Fibroblast of lung (primary cell): ENCODE data around the gene EEFSEC. TPM values are rescaled to one million over a fixed set of nuclear protein-coding genes. Genes with fewer than 3 reads are reported as not detected.

Experiments used
- DNase-seq, 2 donors: peaks; one replicate each; pipeline versions ENCODE4 v3.0.0 to v3.0.0-alpha.2; 2010; ENCODE audit warnings: low read depth in 2 of 2
- H2AFZ ChIP-seq: 2 replicates; pipeline ENCODE4 v1.5.1; 2012; ENCODE audit warnings: low read length, control low read depth, inconsistent platforms
- H3K27ac ChIP-seq: 2 replicates; pipeline ENCODE4 v1.5.1; 2011; ENCODE audit warnings: low read length, control low read depth; ENCODE audit not compliant: insufficient read depth
- H3K27me3 ChIP-seq: 2 replicates; pipeline ENCODE4 v1.5.1; 2011; ENCODE audit warnings: mild to moderate bottlenecking, low read length; ENCODE audit not compliant: control insufficient read depth, insufficient read depth
- H3K36me3 ChIP-seq: 2 replicates; pipeline ENCODE4 v1.5.1; 2011; ENCODE audit warnings: low read length; ENCODE audit not compliant: control insufficient read depth, insufficient read depth
- H3K4me1 ChIP-seq: 2 replicates; pipeline ENCODE4 v1.5.1; 2011; ENCODE audit warnings: low read length; ENCODE audit not compliant: control insufficient read depth, insufficient read depth; ENCODE audit errors: extremely low read depth
- H3K4me2 ChIP-seq: 2 replicates; pipeline ENCODE4 v1.5.1; 2011; ENCODE audit warnings: low read length, control low read depth; ENCODE audit not compliant: insufficient read depth; ENCODE audit errors: extremely low read depth
- H3K4me3 ChIP-seq, 4 experiments: fragments of 200-600 bp in 1 of 4; sonication (generic) in 1 of 4; replicated peaks in 1 of 4; 2 replicates each; pipeline ENCODE4 v1.5.1; 2011 to 2016; ENCODE audit warnings: low read length in 4 of 4, low read depth in 3 of 4, mild to moderate bottlenecking in 3 of 4, control low read depth in 2 of 4, inconsistent platforms in 1 of 4, mixed read lengths in 1 of 4; ENCODE audit not compliant: insufficient read depth in 1 of 4; ENCODE audit errors: control extremely low read depth in 1 of 4
- H3K79me2 ChIP-seq: 2 replicates; pipeline ENCODE4 v1.5.1; 2012; ENCODE audit warnings: mild to moderate bottlenecking, low read length, inconsistent platforms; ENCODE audit not compliant: control insufficient read depth, insufficient read depth
- H3K9ac ChIP-seq: 2 replicates; pipeline ENCODE4 v1.5.1; 2011; ENCODE audit warnings: mild to moderate bottlenecking, low read length, control low read depth; ENCODE audit not compliant: insufficient read depth
- H3K9me3 ChIP-seq: 2 replicates; pipeline ENCODE4 v1.5.1; 2012; ENCODE audit warnings: low read depth, low read length; ENCODE audit not compliant: control insufficient read depth, insufficient read depth
- H4K20me1 ChIP-seq: 2 replicates; pipeline ENCODE4 v1.5.1; 2011; ENCODE audit warnings: low read length; ENCODE audit not compliant: control insufficient read depth, insufficient read depth; ENCODE audit errors: extremely low read depth
- CTCF ChIP-seq, 2 donors: IDR thresholded peaks in 1 of 2; conservative IDR thresholded peaks in 1 of 2; 1 replicate in 1 of 2; 2 replicates in 1 of 2; pipeline ENCODE4 v1.5.1; 2011 to 2012; ENCODE audit warnings: low read length in 2 of 2, control low read depth in 1 of 2, inconsistent platforms in 1 of 2, low read depth in 1 of 2, mild to moderate bottlenecking in 1 of 2
- EZH2 ChIP-seq: IDR thresholded peaks from 2 replicates; pipeline ENCODE4 v1.5.1; 2012; ENCODE audit warnings: low read length, control low read depth, mild to moderate bottlenecking; ENCODE audit errors: missing control alignments
- polyA plus RNA-seq, 2 donors: library from polyadenylated mRNA; depleted of rRNA in 1 of 2; stranded (reverse) in 1 of 2; unstranded in 1 of 2; fragments of >200 nt; gene quantifications; 2 replicates each; pipeline ENCODE4 v1.2.1, GENCODE V29; 2011 to 2012; ENCODE audit warnings: missing spikeins in 1 of 2
- total RNA-seq: library from RNA; depleted of rRNA; stranded (reverse); fragments of >200 nt; gene quantifications from 2 replicates; pipeline ENCODE4 v1.2.1, GENCODE V29; 2014

Gene EEFSEC
- total and polyA plus RNA-seq, 2 donors (not counting 1 experiment from before 2014, with no cell fraction given) = 2.6 to 5.0 TPM

GRCh38 chr3:128427175-128427857 is 274.0 kb downstream of the EEFSEC start:
- H3K27me3 ChIP-seq = peaks cover 30% of the 10 kb centered on the region
- no peak overlapping the region for H3K9ac ChIP-seq
- no peaks in the 10 kb centered on the region for H3K9me3 ChIP-seq
- H3K4me2 ChIP-seq = no peak overlapping the region
- TF ChIP-seq EZH2 = no peak
- no peak for TF ChIP-seq CTCF (conservative IDR thresholded peaks at IDR 0.05 in 1 of 2, IDR thresholded peaks at IDR 0.05 in 1 of 2; ENCODE audit: low read depth in 1 of 2, low read length in 2 of 2)
- no peak overlapping the region for H3K27ac ChIP-seq
- no peak overlapping the region for H2AFZ ChIP-seq
- peaks cover 2% of the 10 kb centered on the region for H3K4me1 ChIP-seq
- no peak overlapping the region for H3K4me3 ChIP-seq
- H3K36me3 ChIP-seq = no peaks in the 10 kb centered on the region
- no peak for DNase-seq
- H4K20me1 ChIP-seq = no peaks in the 10 kb centered on the region
- H3K79me2 ChIP-seq = no peaks in the 10 kb centered on the region

DNA sequence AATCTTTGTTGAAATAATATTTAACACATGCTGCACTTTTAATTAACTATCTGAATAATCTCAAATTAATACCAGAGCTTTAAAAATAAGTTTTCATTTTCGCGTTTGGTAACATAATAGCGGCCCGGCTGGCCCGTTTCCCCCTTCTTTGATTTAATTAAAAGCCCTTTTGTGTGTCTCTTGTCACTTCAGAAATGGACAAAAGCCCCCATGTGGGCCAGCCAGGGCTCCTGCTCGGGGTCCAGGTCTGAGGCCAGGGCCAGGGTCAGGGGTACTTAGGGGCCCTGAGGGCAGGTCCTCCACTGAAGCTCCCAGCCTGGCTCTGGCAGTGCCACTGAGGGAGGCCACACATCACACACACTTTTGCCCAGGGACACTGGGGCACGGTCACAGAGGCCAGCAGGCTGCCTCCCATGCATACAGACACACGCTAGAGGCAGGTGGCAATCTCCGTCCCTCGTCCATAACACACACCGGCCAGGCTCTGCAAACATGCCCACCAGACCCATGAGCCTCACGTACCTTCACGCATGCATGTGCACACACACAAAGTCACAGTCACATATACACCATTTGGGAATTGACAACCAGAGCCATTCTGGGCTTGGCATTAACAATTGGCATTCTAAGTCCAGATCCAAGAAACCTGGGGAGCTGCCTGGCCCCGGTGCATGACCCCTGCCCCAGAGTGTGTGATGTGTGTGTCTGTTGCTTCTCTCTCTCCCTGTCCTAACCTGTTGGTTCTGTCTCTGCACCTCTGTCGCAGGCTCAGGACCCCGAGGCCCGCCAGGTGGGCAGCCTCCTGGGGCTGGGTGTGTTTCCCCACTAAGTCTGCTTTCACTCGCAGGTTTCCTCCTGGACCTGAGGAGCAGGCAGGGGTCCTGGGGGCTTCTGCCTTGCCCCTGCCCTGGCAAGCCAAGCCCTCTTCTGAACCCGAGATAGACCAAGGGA is 274.9 kb downstream of the EEFSEC start:
- H2AFZ ChIP-seq = no peak overlapping the region
- no peaks in the 10 kb centered on the region for H3K36me3 ChIP-seq
- H3K79me2 ChIP-seq = no peaks in the 10 kb centered on the region
- H3K4me2 ChIP-seq = no peak overlapping the region
- peaks cover 36% of the 10 kb centered on the region for H3K27me3 ChIP-seq
- no peaks in the 10 kb centered on the region for H3K9me3 ChIP-seq
- TF ChIP-seq CTCF (conservative IDR thresholded peaks at IDR 0.05 in 1 of 2, IDR thresholded peaks at IDR 0.05 in 1 of 2; ENCODE audit: low read depth in 1 of 2, low read length in 2 of 2) (no peak), EZH2 (no peak)
- peaks cover 2% of the 10 kb centered on the region for H3K4me1 ChIP-seq
- no peak overlapping the region for H3K27ac ChIP-seq
- DNase-seq = no peak
- no peak overlapping the region for H3K9ac ChIP-seq
- H4K20me1 ChIP-seq = no peaks in the 10 kb centered on the region
- H3K4me3 ChIP-seq = no peak overlapping the region

DNA sequence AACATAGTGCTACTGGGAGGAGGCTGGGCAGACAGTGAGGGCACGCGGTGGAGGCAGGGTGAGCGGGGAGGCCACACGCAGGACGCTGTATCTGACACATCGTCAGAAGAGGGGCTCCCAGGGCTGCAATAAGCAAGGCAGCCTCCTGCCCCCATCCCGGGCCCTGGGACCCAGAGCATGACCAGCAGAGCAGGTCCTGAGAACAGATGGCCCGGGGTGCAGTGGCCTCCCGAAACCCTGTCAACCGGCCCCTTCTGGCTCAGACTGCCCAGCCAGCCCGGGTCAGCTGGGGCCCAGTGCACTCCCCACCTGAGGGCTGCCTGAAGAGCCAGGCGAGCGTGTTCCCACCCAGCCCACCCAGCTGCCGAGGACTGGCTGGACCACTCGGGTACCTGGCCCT is 276.0 kb downstream of the EEFSEC start:
- H3K27ac ChIP-seq = no peak overlapping the region
- no peak overlapping the region for H3K4me2 ChIP-seq
- peaks cover 2% of the 10 kb centered on the region for H3K4me1 ChIP-seq
- H2AFZ ChIP-seq = no peak overlapping the region
- no peaks in the 10 kb centered on the region for H3K36me3 ChIP-seq
- H3K9me3 ChIP-seq = no peaks in the 10 kb centered on the region
- no peak overlapping the region for H3K4me3 ChIP-seq
- H4K20me1 ChIP-seq = no peaks in the 10 kb centered on the region
- no peak overlapping the region for H3K9ac ChIP-seq
- TF ChIP-seq EZH2 (no peak), CTCF (conservative IDR thresholded peaks at IDR 0.05 in 1 of 2, IDR thresholded peaks at IDR 0.05 in 1 of 2; ENCODE audit: low read depth in 1 of 2, low read length in 2 of 2) (no peak)
- peaks cover 45% of the 10 kb centered on the region for H3K27me3 ChIP-seq
- H3K79me2 ChIP-seq = no peaks in the 10 kb centered on the region
- DNase-seq = no peak
